H4 (cell line): Measurements from ENCODE around the gene GALNT12. TPM values are rescaled to one million over a fixed set of nuclear protein-coding genes. Genes with fewer than 3 reads are reported as not detected.

Experiments
- DNase-seq: peaks from one replicate; pipeline ENCODE4 v3.0.0-alpha.2; 2015; ENCODE audit warnings: low spot score
- total RNA-seq: library from RNA; depleted of rRNA; stranded (reverse); fragments of >200 nt; shearing (Covaris generic); gene quantifications from 2 replicates; pipeline ENCODE4 v1.2.3, GENCODE V29; 2014; rRNA removed

GALNT12 gene, protein sequence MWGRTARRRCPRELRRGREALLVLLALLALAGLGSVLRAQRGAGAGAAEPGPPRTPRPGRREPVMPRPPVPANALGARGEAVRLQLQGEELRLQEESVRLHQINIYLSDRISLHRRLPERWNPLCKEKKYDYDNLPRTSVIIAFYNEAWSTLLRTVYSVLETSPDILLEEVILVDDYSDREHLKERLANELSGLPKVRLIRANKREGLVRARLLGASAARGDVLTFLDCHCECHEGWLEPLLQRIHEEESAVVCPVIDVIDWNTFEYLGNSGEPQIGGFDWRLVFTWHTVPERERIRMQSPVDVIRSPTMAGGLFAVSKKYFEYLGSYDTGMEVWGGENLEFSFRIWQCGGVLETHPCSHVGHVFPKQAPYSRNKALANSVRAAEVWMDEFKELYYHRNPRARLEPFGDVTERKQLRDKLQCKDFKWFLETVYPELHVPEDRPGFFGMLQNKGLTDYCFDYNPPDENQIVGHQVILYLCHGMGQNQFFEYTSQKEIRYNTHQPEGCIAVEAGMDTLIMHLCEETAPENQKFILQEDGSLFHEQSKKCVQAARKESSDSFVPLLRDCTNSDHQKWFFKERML
- total RNA-seq: 3.1 and 3.6 TPM in 2 replicates

DNA sequence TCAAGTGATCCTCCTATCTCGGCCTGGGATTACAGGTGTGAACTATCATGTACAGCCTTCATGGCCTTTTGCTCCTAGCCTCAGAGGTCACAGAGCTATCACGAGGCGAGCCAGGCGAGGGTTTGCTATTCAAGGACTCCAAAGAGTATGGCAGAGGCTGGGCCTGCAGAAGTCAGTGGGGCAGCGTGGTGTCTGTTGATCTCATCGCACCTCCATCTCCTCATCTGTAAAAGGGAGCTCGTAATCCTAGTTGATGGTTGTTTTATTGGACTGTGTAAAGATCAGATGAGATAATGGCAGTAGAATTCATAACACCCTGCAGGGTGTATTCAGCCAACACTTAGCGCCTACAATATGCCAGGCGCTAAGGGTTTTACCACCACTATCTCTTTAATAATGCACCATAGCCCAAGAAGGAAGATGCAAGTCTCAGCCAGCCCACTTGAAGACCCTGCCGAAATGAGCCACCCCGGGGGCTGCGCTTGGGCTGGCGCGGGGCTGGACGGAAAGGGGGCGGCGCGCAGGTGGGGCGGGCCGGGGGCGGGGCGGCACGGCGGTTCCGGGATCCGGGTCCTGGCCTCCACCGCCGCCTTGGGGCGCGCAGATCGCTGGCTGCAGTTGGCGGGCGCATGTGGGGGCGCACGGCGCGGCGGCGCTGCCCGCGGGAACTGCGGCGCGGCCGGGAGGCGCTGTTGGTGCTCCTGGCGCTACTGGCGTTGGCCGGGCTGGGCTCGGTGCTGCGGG is at the start of gene GALNT12:
Gene GALNT12, plus strand, starts transcription at position 601 of the 744 bp plus-strand sequence. Its CDS starts 29 bp downstream, at position 630.
- DNase-seq: no peak

DNA sequence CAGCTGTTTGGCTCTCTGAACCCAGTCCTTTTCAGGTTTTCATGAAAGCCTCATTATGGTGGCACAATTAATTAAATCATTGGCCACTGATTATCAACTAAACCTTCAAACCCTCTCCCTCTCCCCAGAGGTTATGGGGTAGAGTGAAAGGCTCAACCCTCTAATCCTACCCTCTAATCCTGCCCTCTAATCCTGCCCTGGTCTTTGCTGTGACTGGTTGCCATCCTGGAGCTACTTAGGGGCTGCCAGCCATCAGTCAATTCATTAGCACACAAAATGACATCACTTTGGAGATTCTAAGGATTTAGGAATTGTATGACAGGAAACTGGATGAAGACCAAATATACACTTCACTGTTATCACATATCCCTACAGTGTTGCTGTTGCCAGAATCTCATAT is 47.2 kb upstream of the GALNT12 start:
- no peak for DNase-seq

DNA sequence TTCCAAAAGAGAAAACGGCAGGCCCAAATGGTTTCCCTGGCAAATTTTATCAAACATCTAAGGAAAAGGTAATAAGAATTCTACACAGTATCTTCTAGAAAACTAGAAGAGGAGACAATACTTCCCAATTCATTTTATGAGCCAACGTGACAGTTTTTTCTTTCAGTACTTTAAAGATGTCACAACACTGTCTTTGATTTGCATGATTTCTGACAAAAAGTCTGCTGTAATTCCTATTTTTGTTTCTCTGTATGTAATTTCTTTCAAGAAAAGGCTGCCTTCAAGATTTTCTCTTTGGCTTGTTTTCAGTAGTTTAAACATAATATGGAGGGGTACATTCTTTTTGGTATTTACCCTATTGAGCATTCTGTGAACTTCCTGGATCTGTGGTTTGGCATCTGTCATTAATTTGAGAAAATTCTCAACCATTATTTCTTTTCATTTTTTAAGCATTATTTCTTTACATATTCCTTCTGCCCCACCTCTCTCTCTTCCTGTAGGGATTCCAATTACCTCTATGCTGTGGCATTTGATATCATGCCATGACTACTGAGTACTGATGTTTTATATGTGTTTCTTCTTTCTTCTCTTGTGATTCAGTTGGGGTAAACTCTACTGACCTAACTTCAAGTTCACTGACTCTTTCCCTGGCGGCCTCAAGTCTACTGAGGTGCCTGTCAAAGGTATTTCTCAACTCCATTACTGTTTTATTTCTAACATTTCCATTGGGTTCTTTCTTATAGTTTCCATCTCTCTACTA is 43.3 kb upstream of the GALNT12 start:
- no peak for DNase-seq

- DNase-seq: no peak
Measured at GRCh38 chr9:98765256-98765655, 42.2 kb upstream of the GALNT12 start.

DNA sequence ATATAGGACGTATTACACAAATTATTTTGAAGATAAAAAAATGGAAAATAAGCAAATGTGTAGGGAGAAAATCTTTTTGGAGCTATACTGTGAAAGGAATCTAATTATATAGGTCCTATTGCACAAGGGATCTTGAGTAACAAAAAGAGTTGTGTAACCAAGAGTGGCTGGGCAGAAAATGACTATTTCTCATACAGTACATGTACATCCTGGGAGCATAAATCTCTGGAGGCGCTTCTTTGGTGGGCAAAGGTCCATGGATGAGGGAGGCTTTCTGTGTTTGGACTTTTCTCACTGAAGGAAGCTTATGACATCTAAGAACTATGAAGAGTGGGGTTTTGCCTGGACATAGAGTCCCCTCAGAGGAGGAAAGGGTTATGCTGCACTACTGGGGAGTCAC is 40.9 kb upstream of the GALNT12 start:
- DNase-seq: no peak

- DNase-seq: no peak
Measured at GRCh38 chr9:98767196-98767595, 40.3 kb upstream of the GALNT12 start.

- no peak for DNase-seq
Measured at GRCh38 chr9:98767915-98768314, 39.6 kb upstream of the GALNT12 start.

- no peak for DNase-seq
Measured at GRCh38 chr9:98768344-98768743, 39.1 kb upstream of the GALNT12 start.

- no peak for DNase-seq
Measured at GRCh38 chr9:98770717-98771116, 36.8 kb upstream of the GALNT12 start.

DNA sequence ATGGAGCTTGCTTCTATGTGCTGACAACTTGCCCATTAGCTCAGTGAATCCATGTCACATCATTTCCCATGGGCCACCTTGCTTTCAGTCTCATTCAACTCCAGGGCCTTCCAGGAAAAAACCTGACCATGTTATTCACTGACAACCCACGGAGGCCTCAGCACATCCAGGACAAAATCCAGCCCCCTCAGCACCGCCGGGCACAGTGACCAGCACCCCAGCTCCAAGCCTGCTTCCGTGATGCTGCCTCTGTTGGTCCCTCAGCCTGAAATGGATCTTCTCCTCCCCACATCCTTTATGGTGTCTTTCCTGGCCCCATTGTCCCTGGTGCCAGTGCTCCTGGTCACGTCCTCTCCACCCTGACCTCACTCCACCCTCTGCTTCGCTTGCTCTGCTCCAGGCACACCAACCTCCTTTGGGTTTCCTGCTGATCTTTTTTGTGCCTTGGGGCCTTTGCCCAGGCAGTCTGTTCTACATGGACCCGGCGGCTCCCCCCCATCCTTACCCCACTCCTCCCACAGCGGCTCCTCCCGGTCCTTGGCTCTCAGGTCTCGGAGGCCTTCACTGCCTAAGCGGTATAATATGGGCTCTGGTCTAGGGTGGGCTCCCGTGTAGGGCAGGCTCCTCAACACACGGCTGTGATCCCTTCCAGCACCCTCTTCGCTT is 36.1 kb upstream of the GALNT12 start:
- DNase-seq: no peak

GRCh38 chr9:98772364-98773155 is 34.9 kb upstream of the GALNT12 start:
- no peak for DNase-seq

DNA sequence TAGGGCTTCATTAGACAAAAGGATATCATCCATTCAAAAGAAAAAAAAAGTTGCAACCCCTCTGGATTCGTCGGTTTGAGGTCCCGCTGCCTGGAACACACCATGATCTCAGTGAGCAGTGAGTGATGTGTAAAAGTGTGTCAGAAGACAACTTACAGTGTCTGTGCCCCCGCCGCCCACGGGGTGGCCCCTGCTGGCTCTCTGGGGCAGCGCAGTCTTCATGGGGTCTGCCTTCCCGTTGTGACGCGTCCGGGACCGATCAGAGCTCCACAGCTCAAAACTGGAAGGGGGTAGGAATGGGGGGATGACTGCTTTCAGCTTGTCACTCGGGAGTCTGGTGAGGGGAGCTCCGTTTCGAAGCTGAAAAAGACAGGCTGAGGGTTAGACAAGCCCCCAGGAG is 33.7 kb upstream of the GALNT12 start:
- no peak for DNase-seq

DNA sequence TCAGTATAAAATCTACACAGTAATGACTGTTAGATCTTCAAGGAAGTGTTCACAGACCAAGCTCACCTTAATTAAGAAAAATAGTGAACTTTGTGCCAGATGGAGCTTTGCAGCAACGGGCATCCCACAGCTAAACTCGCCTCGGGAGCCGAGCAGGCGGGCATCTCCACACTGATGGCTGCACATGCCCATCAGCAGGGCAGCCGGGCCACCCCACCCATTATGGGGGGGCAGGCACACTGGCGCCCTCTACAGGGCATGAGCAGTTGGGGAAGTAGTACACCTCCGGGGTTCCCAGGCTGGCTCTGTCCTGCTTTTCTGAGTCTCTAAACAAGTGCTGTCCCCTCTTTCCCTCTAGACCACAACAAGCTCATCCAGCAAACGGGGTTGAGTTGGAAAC is 32.7 kb upstream of the GALNT12 start:
- no peak for DNase-seq

- DNase-seq: peak; percentile 61
Measured at GRCh38 chr9:98775831-98776441, 31.5 kb upstream of the GALNT12 start.

DNA sequence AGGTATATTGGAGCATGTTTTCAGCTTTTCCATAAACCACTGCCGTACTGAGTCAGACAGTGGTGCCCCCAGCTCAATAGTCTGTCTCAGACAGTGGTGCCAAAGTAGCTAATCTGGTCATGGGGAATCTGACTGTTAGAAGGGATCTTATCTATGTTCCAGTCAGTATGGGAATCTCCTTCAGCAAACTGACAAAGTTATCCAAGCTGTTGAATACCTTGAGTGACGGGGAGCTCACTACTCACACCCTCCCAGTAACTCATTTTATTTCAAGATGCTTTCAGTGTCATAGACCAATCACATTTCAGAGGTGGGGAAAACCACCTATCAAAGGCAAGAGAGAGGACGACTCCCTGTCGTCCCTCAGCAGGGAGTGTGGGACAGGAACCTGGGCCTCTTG is 29.9 kb upstream of the GALNT12 start:
- no peak for DNase-seq

DNA sequence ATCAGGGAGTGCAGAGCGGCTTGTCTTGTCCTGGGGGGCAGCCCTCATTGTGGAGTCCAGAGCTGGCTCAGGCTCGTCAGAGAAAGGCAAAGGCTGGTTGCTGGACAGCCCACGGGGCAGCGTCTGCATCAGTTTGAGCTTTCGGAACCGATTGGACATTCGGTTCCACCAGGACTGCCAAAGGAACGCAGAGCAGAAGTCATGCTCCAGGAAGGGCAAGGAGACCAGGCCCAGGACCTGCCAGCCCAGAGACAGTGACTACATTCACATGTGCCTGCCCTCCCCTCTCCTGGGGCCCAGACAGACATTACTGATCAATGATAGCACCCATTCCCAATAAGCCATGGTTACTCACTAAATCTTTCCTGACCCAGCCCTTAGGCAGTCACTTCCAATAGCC is 29.2 kb upstream of the GALNT12 start:
- no peak for DNase-seq

GRCh38 chr9:98778711-98779530 is 28.5 kb upstream of the GALNT12 start:
- no peak for DNase-seq

GRCh38 chr9:98780059-98780749 is 27.3 kb upstream of the GALNT12 start:
- no peak for DNase-seq
